GM04504 (cell line): Measurements from ENCODE around the gene STEAP3.

Experiments
- DNase-seq: peaks from one replicate; pipeline ENCODE4 v3.0.0-alpha.2; 2012; ENCODE audit warnings: low read depth

The STEAP3 gene

DNA sequence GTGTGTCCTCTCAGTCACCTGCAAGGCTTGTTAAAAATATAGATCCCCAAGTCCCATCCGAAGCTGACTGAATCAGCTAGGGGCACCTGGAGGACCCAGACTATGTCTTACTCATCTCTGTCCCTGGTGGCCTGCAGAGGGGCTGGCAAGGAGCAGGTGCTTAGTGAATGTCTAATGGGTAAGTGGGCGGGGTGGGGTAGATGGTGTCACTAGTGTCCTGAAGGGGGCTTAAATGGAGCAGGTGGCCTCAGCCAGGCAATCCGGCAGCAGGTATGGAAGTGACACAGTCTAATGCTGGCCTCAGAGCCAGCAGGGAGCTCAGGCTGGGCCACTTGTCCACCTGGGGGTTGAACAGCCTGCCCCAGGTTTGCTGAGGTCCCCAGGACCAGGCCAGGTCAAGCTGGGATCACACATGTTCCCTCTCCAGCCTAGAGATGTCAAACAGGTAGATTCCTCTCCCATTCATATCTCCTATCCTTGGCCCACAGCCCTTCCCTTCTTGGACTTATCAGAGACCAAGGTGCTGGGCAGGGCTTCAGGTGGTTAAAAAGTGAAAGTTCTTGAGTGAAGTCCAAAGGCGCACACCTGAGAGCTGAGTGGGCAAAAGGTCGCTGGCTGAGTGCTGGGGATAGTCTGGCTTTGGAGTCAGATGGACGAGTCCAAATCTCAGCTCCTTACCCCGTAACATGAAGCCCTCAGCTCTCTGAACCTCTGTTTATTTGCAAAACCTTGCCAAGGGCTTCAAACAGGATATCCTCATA lies 1.7 kb downstream of the STEAP3 start:
- no peak for DNase-seq

DNA sequence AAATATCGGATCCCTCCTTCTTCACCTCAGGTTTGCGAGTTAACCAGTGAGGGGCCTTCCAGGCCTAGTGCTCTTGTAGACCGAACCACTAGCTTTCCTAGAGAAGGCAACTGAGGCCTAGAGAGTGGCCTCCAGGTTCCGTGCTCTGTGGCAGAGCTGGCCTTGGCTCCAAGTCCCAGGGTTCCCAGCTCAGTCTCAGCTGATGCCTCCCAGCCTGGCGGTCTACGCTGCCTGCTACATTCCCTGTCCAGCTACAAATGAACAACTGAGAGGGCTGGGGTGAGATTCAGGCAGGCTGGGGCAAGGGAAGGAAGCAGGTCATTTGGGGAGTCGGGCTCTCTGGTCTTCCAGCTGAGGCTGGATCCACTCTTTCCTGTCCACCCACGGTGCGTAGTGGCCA lies 2.3 kb downstream of the STEAP3 start:
- no peak for DNase-seq

DNA sequence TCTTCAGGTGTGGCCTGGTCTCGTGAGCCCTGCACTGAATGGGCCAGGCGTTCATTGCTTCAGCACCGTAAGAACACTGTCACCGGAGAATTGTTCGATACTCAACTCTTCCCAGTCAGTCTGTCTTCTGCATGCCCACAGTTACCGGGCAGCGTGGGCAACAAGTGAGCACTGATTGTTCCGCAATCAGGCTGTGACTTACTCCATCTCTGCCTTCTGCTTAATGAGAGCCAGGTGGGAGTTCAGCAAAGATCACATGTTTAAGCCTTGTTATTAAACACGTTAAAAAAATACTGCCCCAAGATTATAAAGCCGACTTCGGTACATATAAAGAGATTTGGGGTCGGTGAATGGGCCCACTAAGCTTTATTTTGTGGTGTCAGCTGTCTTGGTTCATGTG lies 3.7 kb downstream of the STEAP3 start:
- no peak for DNase-seq

DNA sequence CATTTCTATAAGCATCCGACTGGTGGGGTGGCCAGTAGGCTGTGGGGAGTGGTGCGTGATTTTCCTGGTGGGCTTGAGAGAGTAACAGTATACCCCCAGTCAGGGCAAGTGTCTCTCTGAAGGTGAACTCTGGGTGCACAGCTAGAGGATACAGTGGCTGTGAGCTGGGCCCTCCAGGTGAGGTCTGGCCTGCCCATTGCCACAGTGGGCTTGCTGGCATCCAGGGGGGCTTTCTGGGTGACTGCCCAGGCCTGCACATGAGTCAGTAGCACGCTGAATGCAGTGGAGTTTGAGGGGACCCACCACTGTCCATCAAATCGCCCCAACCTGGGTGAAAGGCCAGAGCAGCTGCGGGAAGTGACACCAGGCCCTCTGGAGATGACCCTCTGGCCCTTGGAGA lies 4.5 kb downstream of the STEAP3 start:
- no peak for DNase-seq

DNA sequence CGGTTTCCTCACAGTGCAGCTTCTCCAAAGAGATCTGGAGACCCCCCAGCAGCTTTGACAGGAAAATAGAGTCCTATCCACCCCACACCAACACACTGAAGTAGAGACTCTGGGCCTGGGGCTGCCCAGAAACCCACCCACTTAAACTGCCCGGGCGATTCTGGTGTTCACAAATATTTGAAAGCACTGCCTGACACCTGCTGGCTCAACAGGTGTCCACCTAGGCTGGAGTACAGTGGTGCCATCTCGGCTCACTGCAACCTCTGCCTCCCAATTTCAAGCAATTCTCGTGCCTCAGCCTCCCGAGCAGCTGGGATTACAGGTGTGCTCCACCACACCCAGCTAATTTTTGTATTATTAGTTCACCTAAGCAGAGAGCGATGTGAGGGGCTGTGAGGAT lies 5.3 kb downstream of the STEAP3 start:
- DNase-seq, result no peak

DNA sequence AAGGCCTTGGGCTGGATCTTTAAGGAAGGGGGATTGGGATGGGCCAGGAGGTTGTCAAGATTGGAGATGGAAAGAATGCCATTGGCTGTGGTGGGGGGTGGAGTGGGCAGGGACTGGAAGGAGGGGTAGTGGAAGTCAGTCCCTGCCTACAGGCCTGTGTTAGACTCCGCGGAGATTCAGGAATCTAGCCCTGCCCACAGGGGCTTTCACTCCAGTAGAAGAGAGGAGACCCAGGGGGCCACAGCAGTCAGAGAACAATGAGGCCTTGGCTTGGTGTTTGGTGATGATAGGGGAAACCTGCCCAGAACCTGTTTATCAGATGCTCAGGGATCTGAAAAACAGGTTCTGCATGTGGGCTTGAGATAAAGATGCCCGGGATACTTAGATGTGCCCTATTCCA lies 6.1 kb downstream of the STEAP3 start:
- DNase-seq, result no peak

DNA sequence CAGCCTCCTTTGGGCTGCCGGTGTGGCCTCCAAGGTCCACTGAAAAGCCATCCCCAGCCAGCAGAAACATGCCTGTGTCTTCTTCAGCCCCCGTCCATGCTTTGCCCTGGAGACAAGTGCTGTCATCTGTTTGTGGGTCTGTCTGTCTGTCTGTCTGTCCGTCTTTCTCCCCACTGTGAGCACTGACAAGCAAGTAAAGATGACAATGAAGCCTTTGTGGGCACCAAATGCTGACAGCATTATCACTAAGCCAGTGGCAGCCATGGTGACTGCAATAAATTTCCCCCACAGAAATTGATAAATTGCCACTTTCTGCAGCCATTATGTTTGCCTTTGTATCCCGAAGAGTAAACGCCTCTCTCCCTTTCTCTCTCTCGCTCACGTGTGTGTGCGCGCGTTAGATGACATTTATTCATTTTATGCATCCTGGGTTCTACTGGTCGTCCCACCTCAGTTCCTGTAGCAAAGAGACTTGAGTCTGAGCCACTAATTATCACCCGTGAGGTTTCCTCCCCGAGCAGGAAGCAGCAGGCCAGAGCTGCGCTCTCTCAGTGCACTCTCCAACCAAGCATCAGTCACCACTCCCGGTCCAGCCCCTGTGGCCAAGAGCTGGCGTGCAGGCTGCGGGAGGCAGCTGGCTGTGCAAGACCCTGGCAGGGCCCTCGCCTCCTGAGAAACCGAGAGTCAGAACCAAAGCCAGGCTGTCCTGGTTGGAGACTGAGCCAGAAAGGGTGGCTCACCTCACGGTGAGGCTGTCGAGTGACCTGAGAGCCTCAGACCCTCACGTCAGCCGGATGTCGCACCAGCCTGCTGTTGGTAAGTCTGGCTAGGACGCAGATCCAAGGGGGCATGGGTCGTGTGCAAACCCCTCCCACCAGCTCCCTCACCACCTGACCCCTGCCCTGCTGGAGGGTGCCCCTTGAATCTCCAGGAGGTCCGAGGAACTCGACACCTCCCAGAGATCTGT lies 6.9 kb downstream of the STEAP3 start:
- DNase-seq, result no peak

DNA sequence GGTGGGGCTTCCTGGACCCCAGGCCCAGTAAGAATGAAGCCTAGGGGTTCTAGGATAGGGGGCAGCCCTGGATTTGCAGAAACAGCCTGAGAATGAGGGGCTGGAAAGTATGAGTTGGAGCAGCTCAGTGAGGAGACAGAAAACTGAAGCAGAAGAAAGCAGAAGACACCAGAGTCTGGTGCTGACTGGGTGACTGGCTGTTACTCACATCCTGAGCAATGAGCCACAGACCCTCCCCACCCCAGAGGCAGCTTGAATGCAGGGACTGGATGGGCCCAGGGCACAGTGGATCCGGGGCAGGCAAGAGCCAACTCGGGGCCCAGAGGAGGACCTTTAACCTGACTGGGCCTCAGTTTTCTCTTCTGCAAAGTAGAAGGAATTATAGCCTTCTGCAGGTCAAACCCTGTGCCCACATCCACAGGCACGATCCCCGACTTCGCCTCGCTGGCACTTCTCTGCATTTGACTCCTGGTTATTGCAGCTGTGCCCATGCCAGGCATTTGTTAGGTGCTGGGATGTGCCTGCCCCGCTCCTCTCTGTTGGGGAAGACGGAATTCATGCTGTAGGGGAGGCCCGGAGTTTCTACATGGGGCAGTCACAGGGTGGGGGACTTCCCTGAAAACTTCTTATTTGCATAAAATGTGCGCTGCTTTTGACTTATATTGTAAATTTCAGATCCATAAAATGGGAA lies 8.5 kb downstream of the STEAP3 start:
- DNase-seq, result no peak

DNA sequence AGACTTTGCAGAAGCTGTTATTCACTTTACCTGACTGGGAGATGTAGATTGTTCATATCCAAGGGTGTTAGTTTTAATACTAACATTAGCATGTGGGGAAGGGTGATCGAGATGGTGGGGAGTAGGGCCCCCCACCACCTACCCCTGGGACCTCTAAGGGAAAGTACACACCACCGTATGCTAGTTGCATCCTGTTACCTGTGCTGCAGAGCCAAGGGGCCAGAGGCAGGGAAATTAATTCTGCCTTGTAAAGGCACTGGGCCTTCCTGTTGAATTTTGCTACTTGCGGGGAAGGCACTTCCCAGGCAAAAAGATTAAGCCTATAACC lies 9.0 kb downstream of the STEAP3 start:
- DNase-seq, result no peak

DNA sequence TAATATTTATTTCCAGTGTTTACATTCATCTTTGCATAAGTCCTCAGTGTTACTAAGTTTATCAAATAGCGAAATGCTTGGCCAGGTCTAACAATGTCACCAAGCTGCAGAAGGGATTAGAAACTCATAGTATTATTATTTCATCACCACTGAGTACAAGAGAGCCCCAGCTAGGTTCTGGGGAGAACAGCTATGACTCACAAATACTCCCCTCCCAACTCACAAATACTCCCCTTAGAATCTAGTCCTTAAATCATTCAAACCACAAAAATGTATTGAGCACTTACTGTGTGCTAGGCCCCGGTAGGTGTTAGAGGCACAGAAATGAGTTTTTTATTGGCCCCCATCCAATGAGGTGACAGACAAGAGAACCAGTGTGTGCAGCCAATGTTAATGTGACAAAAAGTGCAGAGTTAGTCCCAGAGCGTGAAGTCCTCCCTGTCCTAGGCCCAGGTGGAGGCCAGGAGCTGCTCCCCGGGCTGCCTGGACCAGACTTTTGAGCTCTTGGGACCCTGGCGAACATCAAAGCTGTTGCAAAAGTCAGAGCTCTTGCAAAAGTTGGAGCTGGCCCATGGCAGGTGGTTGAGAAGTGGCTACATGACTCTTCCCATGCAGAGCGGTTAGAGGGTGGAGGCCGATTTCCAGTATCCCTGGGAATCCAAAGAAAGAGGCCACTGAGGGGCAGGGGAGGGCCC lies 9.8 kb downstream of the STEAP3 start:
- no peak for DNase-seq

DNA sequence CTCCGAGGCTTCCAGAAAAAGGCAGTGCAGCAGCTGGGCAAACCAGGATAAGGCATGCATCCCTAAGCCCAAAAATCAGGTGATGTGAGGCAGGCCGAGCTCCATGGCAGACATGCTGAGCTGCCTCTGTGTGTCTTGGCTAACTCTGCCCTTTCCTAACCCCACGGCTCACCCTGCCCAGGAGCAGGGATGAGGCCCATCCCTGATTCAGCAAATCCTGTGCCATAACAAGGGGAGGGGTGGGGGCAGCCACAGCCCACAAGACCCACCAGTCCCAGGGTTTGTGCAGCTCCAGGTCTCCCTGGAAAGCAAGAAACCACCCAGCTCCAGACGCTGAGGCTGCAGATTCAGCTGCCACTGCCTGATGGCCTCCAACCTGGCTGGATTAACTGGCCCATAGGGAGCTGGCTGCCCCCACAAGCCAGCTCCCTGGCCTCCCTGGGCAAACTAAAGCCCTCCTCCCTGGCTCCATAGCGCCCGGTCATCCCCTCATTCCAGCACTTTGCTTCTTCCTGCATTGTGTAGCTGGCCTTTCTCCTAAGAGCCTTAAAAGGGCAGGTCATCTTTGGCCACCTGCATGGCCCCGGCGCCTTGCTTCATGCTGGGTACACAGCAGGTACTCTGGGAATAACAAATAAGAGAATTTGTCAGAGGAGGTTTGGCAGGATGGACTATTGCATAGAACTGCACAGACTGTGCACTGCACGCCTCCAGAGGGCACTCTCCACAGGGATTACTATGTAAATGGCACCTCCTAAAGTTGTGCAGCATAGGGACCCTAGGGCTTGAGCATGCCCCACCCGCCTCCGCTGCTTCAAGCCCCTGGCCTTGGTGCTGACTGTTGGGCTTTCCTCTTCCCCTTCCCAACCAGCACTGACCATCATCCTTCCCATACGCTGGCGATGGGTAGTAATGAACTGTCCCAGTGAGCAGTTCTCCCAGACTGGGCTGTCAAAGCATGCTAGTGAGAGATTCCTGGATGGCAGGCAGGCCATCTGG lies 10.7 kb downstream of the STEAP3 start:
- no peak for DNase-seq

DNA sequence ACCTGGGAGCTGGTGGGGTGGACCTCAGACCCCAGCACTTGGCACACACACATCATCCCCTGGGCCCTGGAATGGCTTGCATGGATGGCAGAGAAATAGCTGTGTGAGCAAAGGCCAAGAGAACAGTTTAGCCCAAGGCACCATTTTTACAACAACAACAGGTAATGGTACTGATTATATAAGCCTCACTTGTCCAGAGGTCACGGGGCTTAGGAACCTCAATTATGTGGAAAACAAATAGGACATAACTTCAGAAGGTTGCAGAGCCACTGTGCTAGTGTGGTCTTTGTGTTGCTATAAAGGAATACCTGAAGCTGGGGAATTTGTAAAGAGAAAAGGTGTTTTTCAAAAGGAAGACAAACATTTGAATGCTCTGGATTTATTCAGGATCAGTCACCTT lies 13.2 kb downstream of the STEAP3 start:
- no peak for DNase-seq

DNA sequence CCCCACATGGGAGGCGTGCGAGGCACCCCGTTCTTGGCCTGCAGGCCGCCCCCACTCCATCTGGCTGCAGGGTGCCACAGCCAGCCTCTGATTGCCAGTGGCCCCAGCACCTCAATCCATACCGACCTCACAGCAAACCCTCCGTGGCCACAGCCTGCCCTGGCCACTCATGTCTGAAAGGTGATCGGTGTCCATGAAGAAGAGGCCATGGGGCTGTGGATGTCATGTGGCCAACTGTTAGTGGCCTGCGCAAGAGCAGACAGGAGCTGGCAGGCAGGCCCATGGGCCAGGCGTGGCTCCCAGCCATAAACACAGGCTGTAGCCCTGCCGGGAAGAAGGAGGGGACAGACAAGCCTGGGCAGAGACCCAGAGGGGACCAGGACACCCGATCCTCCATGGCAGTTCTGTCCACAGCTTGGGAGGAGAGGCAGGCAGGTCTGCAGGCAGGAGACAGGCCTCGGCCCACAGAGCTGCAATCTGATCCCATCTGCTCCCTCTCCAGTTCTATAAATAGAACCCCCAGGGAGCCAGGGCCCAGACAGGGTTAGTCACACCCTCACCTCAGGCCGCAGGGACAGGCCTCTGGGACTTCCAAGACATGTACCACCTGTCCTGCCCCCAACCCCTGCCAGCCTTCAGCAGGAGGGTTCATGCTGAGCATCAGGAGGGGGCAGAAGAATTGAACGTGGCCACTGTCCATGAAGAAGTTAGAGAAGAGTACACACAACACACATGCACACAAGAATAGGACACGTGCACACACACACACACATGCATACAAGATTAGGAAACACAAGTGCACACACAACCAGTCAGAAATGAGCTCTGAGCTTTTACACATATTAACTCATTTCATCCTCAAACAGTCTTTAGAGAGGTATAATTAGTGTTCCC lies 16.9 kb downstream of the STEAP3 start:
- no peak for DNase-seq

DNA sequence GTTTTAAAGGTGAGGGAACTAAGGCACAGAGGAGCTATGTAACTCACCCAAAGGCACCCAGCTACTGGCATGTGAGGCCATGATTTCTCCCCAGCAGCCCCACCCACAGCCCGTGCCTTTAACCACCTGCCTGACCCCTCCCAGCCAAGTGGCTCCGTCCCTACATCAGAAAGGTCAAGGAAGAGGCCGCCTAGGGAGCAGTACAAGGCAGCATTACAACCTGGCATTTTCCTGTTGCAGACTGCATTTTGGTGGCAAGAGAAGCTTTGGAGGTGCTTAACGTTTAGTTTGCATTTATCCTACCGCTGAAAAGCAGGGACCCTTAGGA lies 17.5 kb downstream of the STEAP3 start:
- DNase-seq, result no peak

DNA sequence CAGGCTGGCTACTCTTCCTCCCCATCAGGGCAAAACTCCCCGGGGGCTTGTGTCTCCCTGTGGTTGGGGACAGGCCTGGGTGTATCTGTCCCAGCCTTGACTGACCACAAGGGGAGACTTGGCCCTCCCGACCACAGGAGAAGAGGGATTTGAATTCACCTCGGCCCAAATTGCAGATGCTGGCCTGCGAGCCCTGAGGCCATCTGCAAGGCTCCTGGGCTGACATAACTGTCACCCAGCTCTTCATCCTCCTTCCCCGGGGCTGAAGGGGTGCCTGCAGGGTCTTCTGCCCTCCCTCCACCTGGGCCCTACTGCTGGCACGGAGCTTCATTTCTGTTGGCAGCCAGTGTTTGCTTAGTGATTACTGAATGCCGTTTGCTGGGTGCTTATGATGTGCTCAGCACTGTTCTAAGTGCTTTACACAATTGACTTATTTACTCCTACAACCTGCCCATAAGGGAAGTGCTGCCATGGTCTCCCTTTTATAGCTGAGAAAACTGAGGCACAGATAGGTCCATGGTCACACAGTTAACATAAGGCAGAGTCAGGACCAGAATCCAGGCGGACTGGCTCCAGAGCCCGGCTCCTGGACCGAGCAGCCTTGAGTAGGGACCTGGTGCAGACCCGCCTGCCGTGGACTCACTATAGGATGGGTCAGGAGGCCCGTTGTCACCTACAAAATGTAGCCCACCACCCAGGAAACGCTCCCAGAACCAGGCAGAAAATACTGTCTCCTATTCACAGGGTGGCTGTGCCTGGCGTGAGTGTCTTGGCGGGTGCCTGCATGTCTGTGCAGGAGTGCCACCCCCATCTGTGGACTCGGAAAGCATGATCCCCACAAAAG lies 18.9 kb downstream of the STEAP3 start:
- DNase-seq, result no peak

DNA sequence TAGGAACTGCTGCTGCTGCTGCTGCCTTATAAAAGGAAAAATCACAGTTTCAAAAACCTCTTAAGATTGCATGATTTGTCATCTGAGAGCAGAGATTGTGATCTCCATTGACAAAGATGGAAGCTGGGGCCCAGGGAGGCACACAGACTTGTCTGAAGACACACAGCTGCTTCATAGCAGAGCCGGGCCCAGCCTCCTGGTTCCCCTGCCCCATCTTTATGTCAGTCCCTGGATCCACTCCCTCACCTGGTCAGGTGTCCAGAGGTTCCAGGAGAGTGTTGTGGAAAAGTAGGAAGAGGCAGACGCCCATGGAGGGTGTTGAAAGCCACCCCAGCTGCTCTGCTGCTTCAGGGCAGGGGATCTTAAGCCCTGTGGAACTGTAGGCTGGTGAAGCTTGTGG lies 20.0 kb downstream of the STEAP3 start:
- DNase-seq, result no peak

DNA sequence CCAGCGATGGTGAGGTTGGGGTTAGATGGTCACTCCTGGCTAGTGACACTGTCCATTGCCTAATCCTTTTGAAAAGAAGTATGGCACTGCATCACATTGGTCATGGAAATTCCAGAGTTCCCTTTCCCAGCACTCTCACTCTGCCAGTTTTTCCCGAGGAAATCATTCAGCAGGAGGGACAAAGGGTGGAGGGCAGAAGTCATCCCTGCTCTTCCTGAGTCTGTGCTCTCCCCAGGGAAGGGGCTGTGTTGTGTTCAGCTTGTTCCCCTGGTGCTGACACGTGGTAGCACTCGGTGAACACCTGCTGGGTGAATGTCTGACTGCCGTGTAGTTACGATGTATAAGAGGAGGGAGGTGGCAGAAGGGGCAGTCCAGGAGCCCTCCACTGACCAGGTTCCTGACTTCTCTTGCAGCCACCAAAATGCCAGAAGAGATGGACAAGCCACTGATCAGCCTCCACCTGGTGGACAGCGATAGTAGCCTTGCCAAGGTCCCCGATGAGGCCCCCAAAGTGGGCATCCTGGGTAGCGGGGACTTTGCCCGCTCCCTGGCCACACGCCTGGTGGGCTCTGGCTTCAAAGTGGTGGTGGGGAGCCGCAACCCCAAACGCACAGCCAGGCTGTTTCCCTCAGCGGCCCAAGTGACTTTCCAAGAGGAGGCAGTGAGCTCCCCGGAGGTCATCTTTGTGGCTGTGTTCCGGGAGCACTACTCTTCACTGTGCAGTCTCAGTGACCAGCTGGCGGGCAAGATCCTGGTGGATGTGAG lies 21.6 kb downstream of the STEAP3 start:
- DNase-seq, result no peak

DNA sequence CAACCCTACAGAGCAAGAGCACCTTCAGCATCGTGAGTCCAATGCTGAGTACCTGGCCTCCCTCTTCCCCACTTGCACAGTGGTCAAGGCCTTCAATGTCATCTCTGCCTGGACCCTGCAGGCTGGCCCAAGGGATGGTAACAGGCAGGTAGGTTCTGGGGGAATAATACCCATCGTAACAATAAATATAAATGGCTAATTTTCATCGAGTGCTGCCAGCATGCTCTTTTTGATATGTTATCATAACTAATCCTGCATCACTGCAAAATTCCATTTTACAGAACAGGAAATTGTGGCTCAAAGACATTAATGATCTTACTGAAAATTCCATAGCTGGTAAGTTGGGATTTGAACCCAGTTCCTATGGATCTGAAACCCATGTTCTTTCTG lies 22.2 kb downstream of the STEAP3 start:
- no peak for DNase-seq
